HepG2 (cell line): ENCODE results near the gene CYP19A1. TPM values are rescaled to one million over a fixed set of nuclear protein-coding genes. Genes with fewer than 3 reads are reported as not detected.

ENCODE experiments used
- ARID2 ChIP-seq: sonication (generic); formaldehyde crosslinking; IDR thresholded peaks from 2 replicates; pipeline ENCODE4 v1.8.1; 2022; ENCODE audit warnings: mild to moderate bottlenecking, missing genetic modification reagents, borderline replicate concordance
- HOXA3 ChIP-seq: sonication (generic); formaldehyde crosslinking; IDR thresholded peaks from 2 replicates; pipeline ENCODE4 v1.5.0; 2020; ENCODE audit warnings: missing genetic modification reagents
- IRF2 ChIP-seq: IDR thresholded peaks from 2 replicates; pipeline ENCODE4 v1.6.1; 2018; ENCODE audit warnings: missing genetic modification reagents, missing compliant biosample characterization
- MAX ChIP-seq: IDR thresholded peaks from 2 replicates; pipeline ENCODE4 v1.6.1; 2012; ENCODE audit warnings: inconsistent platforms
- NFYB ChIP-seq: sonication (generic); formaldehyde crosslinking; IDR thresholded peaks from 2 replicates; pipeline ENCODE4 v1.4.0; 2020; ENCODE audit warnings: missing genetic modification reagents
- NPAS2 ChIP-seq: sonication (generic); formaldehyde crosslinking; IDR thresholded peaks from 2 replicates; pipeline ENCODE4 v1.8.0; 2022; ENCODE audit warnings: mild to moderate bottlenecking, missing genetic modification reagents, borderline replicate concordance
- NR2C2 ChIP-seq: sonication (generic); formaldehyde crosslinking; IDR thresholded peaks from 2 replicates; pipeline ENCODE4 v1.4.0; 2020; ENCODE audit warnings: missing genetic modification reagents, mild to moderate bottlenecking, moderate library complexity, borderline replicate concordance
- NR2F1 ChIP-seq, 2 experiments: fragments of 450-650 bp in 1 of 2; formaldehyde crosslinking in 1 of 2; IDR thresholded peaks; 2 replicates each; pipeline versions ENCODE4 v1.5.0 to v1.6.1; 2016 to 2020; ENCODE audit warnings: mild to moderate bottlenecking in 1 of 2, missing compliant biosample characterization in 1 of 2, missing genetic modification reagents in 1 of 2, moderate library complexity in 1 of 2
- TEAD2 ChIP-seq: sonication (generic); formaldehyde crosslinking; IDR thresholded peaks from 2 replicates; pipeline ENCODE4 v1.9.0; 2021; ENCODE audit warnings: missing genetic modification reagents
- THRA ChIP-seq: sonication (generic); formaldehyde crosslinking; IDR thresholded peaks from 2 replicates; pipeline ENCODE4 v1.4.0; 2020; ENCODE audit warnings: missing genetic modification reagents, borderline replicate concordance
- ZC3H13 ChIP-seq: sonication (generic); formaldehyde crosslinking; IDR thresholded peaks from 2 replicates; pipeline ENCODE4 v1.8.1; 2023; ENCODE audit warnings: mild to moderate bottlenecking, missing genetic modification reagents, moderate library complexity
- ZFP82 ChIP-seq: sonication (generic); formaldehyde crosslinking; IDR thresholded peaks from 2 replicates; pipeline ENCODE4 v1.5.1; 2020; ENCODE audit warnings: mild to moderate bottlenecking, missing genetic modification reagents, borderline replicate concordance
- ZFY ChIP-seq: sonication (generic); formaldehyde crosslinking; IDR thresholded peaks from 2 replicates; pipeline ENCODE4 v1.4.0; 2020; ENCODE audit warnings: missing genetic modification reagents
- ZNF337 ChIP-seq: sonication (generic); formaldehyde crosslinking; IDR thresholded peaks from 2 replicates; pipeline ENCODE4 v1.5.1; 2020; ENCODE audit warnings: missing genetic modification reagents, low read depth, mild to moderate bottlenecking, borderline replicate concordance
- ZNF629 ChIP-seq: sonication (generic); formaldehyde crosslinking; conservative IDR thresholded peaks from 2 replicates; pipeline ENCODE4 v1.5.0; 2020; ENCODE audit warnings: missing genetic modification reagents
- ZNF720 ChIP-seq: sonication (generic); formaldehyde crosslinking; IDR thresholded peaks from 2 replicates; pipeline ENCODE4 v1.4.0; 2020; ENCODE audit warnings: missing genetic modification reagents
- ZNF839 ChIP-seq: sonication (generic); formaldehyde crosslinking; IDR thresholded peaks from 2 replicates; pipeline ENCODE4 v1.4.0; 2020; ENCODE audit warnings: missing genetic modification reagents, mild to moderate bottlenecking, borderline replicate concordance
- ZSCAN12 ChIP-seq: sonication (generic); formaldehyde crosslinking; IDR thresholded peaks from 2 replicates; pipeline ENCODE4 v1.9.0; 2021; ENCODE audit warnings: mild to moderate bottlenecking, missing genetic modification reagents
- ZSCAN9 ChIP-seq: IDR thresholded peaks from 2 replicates; pipeline ENCODE4 v1.6.1; 2016; ENCODE audit warnings: borderline replicate concordance
- polyA plus RNA-seq, 8 experiments: library from polyadenylated mRNA; depleted of rRNA in 3 of 8; stranded (reverse) in 7 of 8; unstranded in 1 of 8; fragments of >200 nt; fragmentation: Illumina TruSeq in 4 of 8; extraction: Trizol in 4 of 8; gene quantifications; 2 replicates each; pipeline versions ENCODE4 v1.2.1 to v1.2.3, GENCODE V29; 2011 to 2016; ENCODE audit warnings: low read depth in 4 of 8, missing spikeins in 1 of 8, mixed read lengths in 1 of 8; ENCODE audit not compliant: insufficient read depth in 1 of 8
- total RNA-seq, 5 experiments: library from RNA; depleted of rRNA; stranded (reverse); fragments of >200 nt; fragmentation: Illumina TruSeq; extraction: Trizol; gene quantifications; 2 replicates each; pipeline ENCODE4 v1.2.3, GENCODE V29; 2016; ENCODE audit warnings: low read depth in 1 of 5

The CYP19A1 gene
- total and polyA plus RNA-seq, 2 of the 13 experiments (the other 11 are each of a cell fraction or from before 2014, with no cell fraction given), result 10.9 to 23.0 TPM

- TF ChIP-seq NR2F1 (CRISPR knock-in tag; IDR thresholded peaks at IDR 0.05) (no peak), NR2C2 (no peak), ZFY (CRISPR knock-in tag) (0 out of 2 replicates have a peak, but pooled peaks have one; percentile 13), ZNF720 (no peak), ARID2 (CRISPR knock-in tag) (no peak), ZNF839 (CRISPR knock-in tag) (no peak), NFYB (no peak), IRF2 (CRISPR knock-in tag) (no peak), ZFP82 (0 out of 2 replicates have a peak, but pooled peaks have one; percentile 28), NPAS2 (CRISPR knock-in tag) (no peak), TEAD2 (CRISPR knock-in tag) (no peak), ZSCAN12 (CRISPR knock-in tag) (no peak), ZNF629 (CRISPR knock-in tag) (no peak), ZC3H13 (no peak), ZSCAN9 (CRISPR knock-in tag) (no peak), ZNF337 (CRISPR knock-in tag) (no peak), THRA (CRISPR knock-in tag) (no peak), MAX (no peak), HOXA3 (CRISPR knock-in tag) (no peak)
- TF ChIP-seq, all 625 proteins: peak for 7
Observed at GRCh38 chr15:51313074-51313393, 25.4 kb downstream of the CYP19A1 start (continued).
